H1 (cell line): ENCODE results near the gene FRMD6.
"Not testable (repeated sequence)": the region's sequence is repeated elsewhere in the genome, so short reads cannot be mapped to it uniquely, and the experiment has no call there.

Experiments used
- ATF3 ChIP-seq: IDR thresholded peaks from 2 replicates; pipeline ENCODE4 v1.6.1; 2011; ENCODE audit warnings: low read depth, mild to moderate bottlenecking, low read length; ENCODE audit not compliant: insufficient read depth
- CBX8 ChIP-seq: fragments of 300-800, 300-1000 bp; sonication (generic); IDR thresholded peaks from 2 replicates; pipeline ENCODE4 v1.7.1; 2016; ENCODE audit warnings: low read depth, low read length, borderline replicate concordance
- CEBPB ChIP-seq: IDR thresholded peaks from 2 replicates; pipeline ENCODE4 v1.6.1; 2012; ENCODE audit warnings: low read depth, low read length
- CTCF ChIP-seq, 3 experiments: IDR thresholded peaks; 1 replicate in 2 of 3; 2 replicates in 1 of 3; pipeline versions ENCODE4 v1.5.1 to v1.6.1; 2011; ENCODE audit warnings: low read length in 3 of 3, mild to moderate bottlenecking in 3 of 3, inconsistent platforms in 2 of 3, low read depth in 1 of 3, moderate library complexity in 1 of 3; ENCODE audit not compliant: insufficient read depth in 1 of 3; ENCODE audit errors: control extremely low read depth in 1 of 3
- EP300 ChIP-seq, 2 experiments: IDR thresholded peaks; 1 replicate in 1 of 2; 2 replicates in 1 of 2; pipeline ENCODE4 v1.6.1; 2011 to 2012; ENCODE audit warnings: low read depth in 2 of 2, low read length in 2 of 2, mild to moderate bottlenecking in 2 of 2, borderline replicate concordance in 1 of 2, inconsistent platforms in 1 of 2, moderate library complexity in 1 of 2
- EZH2 ChIP-seq: fragments of 200-600 bp; sonication (generic); IDR thresholded peaks from 2 replicates; pipeline ENCODE4 v1.7.1; 2012; ENCODE audit warnings: low read depth, mild to moderate bottlenecking, moderate library complexity, low read length, inconsistent platforms; ENCODE audit not compliant: severe bottlenecking
- KDM1A ChIP-seq: fragments of 200-600, 300-600 bp; sonication (generic); IDR thresholded peaks from 2 replicates; pipeline ENCODE4 v1.7.1; 2016; ENCODE audit warnings: mild to moderate bottlenecking, low read length, borderline replicate concordance
- PHF8 ChIP-seq: fragments of 200-600 bp; sonication (generic); conservative IDR thresholded peaks from 2 replicates; pipeline ENCODE4 v1.7.1; 2012; ENCODE audit warnings: low read depth, mild to moderate bottlenecking, inconsistent platforms, low read length, moderate library complexity
- POLR2A ChIP-seq, 2 experiments: IDR thresholded peaks; 1 replicate in 1 of 2; 2 replicates in 1 of 2; pipeline ENCODE4 v1.6.1; 2011; ENCODE audit warnings: low read depth in 2 of 2, low read length in 2 of 2, mild to moderate bottlenecking in 2 of 2; ENCODE audit errors: control extremely low read depth in 1 of 2
- POLR2AphosphoS5 ChIP-seq: IDR thresholded peaks from 2 replicates; pipeline ENCODE4 v1.6.1; 2011; ENCODE audit warnings: low read depth, low read length
- SP2 ChIP-seq: IDR thresholded peaks from 2 replicates; pipeline ENCODE4 v1.6.1; 2012; ENCODE audit warnings: mild to moderate bottlenecking, low read length, inconsistent platforms
- SRF ChIP-seq: IDR thresholded peaks from 2 replicates; pipeline ENCODE4 v1.6.1; 2011; ENCODE audit warnings: mild to moderate bottlenecking, low read depth, low read length, moderate library complexity

GRCh38 chr14:51633298-51633697 lies 18.4 kb upstream of the FRMD6 start:
- not testable (repeated sequence) for TF ChIP-seq CTCF (IDR thresholded peaks at IDR 0.05; ENCODE audit: control extremely low read depth in 1 of 3, insufficient read depth in 1 of 3, low read depth in 1 of 3, low read length in 3 of 3); CEBPB; EP300 (IDR thresholded peaks at IDR 0.05; ENCODE audit: borderline replicate concordance in 1 of 2, low read depth in 2 of 2, low read length in 2 of 2); POLR2A (IDR thresholded peaks at IDR 0.05; ENCODE audit: control extremely low read depth in 1 of 2, low read depth in 2 of 2, low read length in 2 of 2); POLR2AphosphoS5; PHF8; KDM1A; CBX8; ATF3; SP2; EZH2; SRF
